Hematopoietic multipotent progenitor cell (in vitro differentiated cells): ENCODE results near the gene EVI5L. TPM values are rescaled to one million over a fixed set of nuclear protein-coding genes. Genes with fewer than 3 reads are reported as not detected.

Experiments
- DNase-seq, 3 donors: peaks; one replicate each; pipeline ENCODE4 v3.0.0-alpha.2; 2011 to 2015; ENCODE audit warnings: low read depth in 2 of 3, low spot score in 2 of 3
- total RNA-seq: library from RNA; depleted of rRNA; stranded (reverse); fragments of >200 nt; gene quantifications from one replicate; pipeline ENCODE4 v1.2.3, GENCODE V29; 2012

The EVI5L gene
- total RNA-seq, 1 donor: 18.6 TPM

- DNase-seq: no peak
Measured at GRCh38 chr19:7909471-7910067, 79.6 kb downstream of the EVI5L start.

- no peak for DNase-seq
Measured at GRCh38 chr19:7910321-7911161, 80.5 kb downstream of the EVI5L start.

DNA sequence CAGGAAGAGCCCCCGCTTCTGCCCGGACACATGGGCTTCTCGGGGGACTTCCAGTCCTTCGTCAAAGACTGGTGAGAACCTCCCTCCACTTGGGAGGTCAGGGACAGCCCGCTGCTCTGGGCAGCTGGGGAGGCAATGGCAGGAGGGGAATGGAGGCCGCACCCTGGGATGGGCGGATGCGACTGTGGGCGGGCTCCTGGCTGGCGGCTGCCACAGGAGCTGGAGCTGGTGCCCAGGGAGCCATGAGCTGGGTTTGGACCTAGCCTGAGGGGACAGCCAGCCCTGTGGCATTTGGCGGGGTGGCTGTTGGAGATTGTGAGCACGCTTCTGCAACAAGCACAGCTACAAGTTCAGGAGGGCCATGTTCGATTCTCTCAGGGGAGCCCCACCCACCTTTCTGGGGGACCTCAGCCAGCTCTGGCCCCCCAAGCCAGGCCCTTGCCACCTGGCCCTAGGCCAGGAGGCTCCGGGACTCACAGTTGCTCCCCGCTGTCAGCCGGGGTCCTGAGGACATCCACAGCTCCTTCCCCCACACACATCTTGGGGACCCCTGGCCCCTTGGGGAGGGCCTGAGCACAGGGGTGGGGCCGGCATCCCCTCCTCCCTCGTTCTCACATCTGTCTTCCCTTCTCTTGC lies 81.6 kb downstream of the EVI5L start:
- no peak for DNase-seq

DNA sequence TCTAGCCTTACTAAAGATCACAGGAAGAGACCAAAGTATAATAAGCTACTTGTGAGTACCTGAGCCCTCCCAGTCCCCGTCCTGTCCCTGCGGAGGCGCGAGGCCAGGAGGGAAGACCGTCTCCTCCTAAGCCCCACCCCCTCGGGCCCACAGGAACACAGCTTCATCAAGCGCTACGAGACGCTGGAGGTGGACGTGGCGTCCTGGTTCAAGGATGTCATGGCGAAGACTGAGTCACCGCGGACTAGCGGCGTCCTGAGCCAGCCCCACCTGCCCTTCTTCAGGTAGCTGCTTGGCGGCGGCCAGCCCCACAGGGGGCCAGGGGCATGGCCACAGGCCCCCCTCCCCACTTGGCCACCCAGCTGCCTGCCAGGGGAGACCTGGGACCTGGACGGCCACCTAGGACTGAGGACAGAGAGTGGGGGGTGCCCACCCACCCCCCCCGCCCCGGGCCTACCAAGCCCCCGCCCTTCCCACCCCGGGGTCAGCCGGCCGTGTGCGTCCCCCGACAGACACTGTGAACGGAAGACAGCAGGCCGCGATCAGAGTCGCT lies 82.2 kb downstream of the EVI5L start:
- DNase-seq: no peak

DNA sequence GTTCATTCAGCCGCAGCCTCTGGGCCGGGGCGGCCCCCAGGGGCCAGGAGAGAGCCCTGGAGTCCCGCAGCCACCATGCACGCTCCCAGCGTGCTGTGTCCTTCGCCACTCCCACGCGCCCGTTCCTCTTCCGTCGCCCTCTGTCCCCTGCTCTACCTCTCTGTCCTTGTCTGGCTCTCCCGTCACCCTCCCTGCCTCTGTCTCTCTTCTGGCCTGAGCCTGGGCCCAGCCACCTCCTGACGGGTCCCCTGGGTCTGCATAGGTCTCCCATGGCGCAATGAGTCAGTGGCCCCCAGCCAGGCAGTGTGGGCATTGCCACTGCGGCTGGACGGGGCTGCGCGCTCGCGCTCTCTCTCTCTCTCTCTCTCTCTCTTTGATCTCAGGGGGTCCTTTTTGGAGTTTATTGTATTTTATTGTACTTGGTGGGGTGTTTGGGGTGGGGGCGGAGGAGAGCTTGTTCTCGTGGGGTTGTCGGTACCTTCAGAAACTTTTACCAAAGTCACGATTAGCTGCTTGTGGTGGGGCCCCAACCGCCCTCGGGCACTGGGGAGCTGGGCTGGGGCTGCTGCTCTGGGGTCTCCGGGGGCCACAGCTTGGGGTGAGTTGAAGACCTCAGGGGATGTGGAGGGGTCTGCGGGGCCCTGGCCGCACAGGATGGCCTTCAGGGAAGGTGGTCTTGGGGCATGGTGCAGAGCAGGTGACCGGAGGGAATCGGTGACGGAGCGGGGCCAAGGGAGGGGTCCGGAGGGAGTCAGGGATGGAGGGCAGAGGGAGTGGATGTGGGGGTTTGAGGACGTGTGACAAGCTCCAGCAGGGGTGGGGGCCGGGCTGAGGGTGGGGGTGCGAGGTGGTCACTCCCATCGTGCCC lies 82.9 kb downstream of the EVI5L start:
- DNase-seq: no peak

- DNase-seq: no peak
Measured at GRCh38 chr19:7913652-7914051, 83.6 kb downstream of the EVI5L start.

DNA sequence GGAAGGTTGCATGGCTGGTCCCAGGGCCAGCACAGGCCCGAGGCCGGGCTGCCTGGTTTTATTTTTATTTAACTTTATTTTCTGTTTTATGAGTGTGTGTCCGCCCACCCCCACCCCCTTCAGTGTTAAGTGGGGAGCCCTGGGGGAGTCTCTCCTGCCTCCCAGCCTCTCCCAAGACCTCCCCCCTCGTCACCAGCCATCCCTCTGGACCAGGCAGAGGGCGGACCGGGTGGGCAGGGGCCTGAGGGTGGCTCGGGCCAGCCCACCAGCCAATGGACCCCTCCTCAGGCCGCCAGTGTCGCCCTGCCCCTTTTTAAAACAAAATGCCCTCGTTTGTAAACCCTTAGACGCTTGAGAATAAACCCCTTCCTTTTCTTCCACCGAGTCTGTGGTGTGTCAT lies 84.1 kb downstream of the EVI5L start:
- no peak for DNase-seq

Other genes with a start within 250 kb of the EVI5L start
- gene CAMSAP3, start 234.4 kb upstream of the EVI5L start, total RNA-seq: 3.0 TPM
- 123 TPM for gene XAB2, start 200.7 kb upstream of the EVI5L start, total RNA-seq
- gene PET100, start 200.4 kb upstream of the EVI5L start, total RNA-seq: 4.6 TPM
- 0.81 TPM for gene PCP2, start 196.5 kb upstream of the EVI5L start, total RNA-seq
- 187 TPM for gene STXBP2, start 193.1 kb upstream of the EVI5L start, total RNA-seq
- gene RETN, start 161.2 kb upstream of the EVI5L start, total RNA-seq: 0.54 TPM
- 0.27 TPM for gene MCEMP1, start 153.1 kb upstream of the EVI5L start, total RNA-seq
- gene TRAPPC5, start 149.4 kb upstream of the EVI5L start, total RNA-seq: 52.0 TPM
- 2.7 TPM for gene FCER2, start 128.1 kb upstream of the EVI5L start, total RNA-seq
- gene CLEC4G, start 98.1 kb upstream of the EVI5L start, total RNA-seq: under 0.01 TPM
- not detected for gene CD209, start 82.7 kb upstream of the EVI5L start, total RNA-seq
- gene CLEC4M, start 67.0 kb upstream of the EVI5L start, total RNA-seq: under 0.01 TPM
- gene PRR36, start 44.2 kb downstream of the EVI5L start, total RNA-seq: under 0.01 TPM
- gene LRRC8E, start 58.3 kb downstream of the EVI5L start, total RNA-seq: 0.27 TPM
- 21.5 TPM for gene MAP2K7, start 73.7 kb downstream of the EVI5L start, total RNA-seq
- not detected for gene TGFBR3L, start 84.6 kb downstream of the EVI5L start, total RNA-seq
- 11.3 TPM for gene SNAPC2, start 90.1 kb downstream of the EVI5L start, total RNA-seq
- 1.9 TPM for gene CTXN1, start 95.9 kb downstream of the EVI5L start, total RNA-seq
- 44.7 TPM for gene TIMM44, start 113.4 kb downstream of the EVI5L start, total RNA-seq
- 44.4 TPM for gene ELAVL1, start 175.4 kb downstream of the EVI5L start, total RNA-seq
- gene CCL25, start 222.5 kb downstream of the EVI5L start, total RNA-seq: 0.27 TPM